IMR-90 (cell line): ENCODE measurements around the gene NTMT1. TPM values are rescaled to one million over a fixed set of nuclear protein-coding genes. Genes with fewer than 3 reads are reported as not detected.

Experiments
- ATAC-seq: fragments of 200-7000 bp; cut with Tn5 transposase; 2 replicates; pipeline ENCODE4 v1.9.1; 2020; ENCODE audit warnings: low read depth, mild to moderate bottlenecking, moderate library complexity
- BruUV-seq: library from RNA; stranded (reverse); fragments of 400-500 nt; replicated peaks from 2 replicates; lab custom pipeline; 2021; lab: Mats Ljungman, UMichigan
- CTCF ChIA-PET: fragments of 300-600 bp; formaldehyde crosslinking; extraction: SDS; loops from one replicate; lab custom pipeline; 2021; ENCODE audit warnings: antibody characterized with exemption; lab: Yijun Ruan, JAX
- POLR2A ChIA-PET: fragments of 300-600 bp; sonication (Branson Sonifier 250); formaldehyde crosslinking; loops from one replicate; lab custom pipeline; 2022; ENCODE audit warnings: antibody characterized with exemption; ENCODE audit not compliant: unreplicated experiment; lab: Charles Lee
- DNase-seq: peaks from one replicate; pipeline ENCODE4 v3.0.0; 2013
- H2AFZ ChIP-seq: replicated peaks from 2 replicates; pipeline ENCODE3; 2013; ENCODE audit warnings: low read length, mild to moderate bottlenecking; ENCODE audit not compliant: poor library complexity
- H2AK5ac ChIP-seq: 2 replicates; pipeline ENCODE4 v1.6.1; 2013; ENCODE audit warnings: low read depth, low read length, inconsistent platforms
- H2AK9ac ChIP-seq: replicated peaks from 2 replicates; pipeline ENCODE3; 2013; ENCODE audit warnings: mild to moderate bottlenecking, low read depth, low read length, moderate library complexity; ENCODE audit not compliant: poor library complexity
- H2BK120ac ChIP-seq: 2 replicates; pipeline ENCODE4 v1.6.1; 2013; ENCODE audit warnings: low read depth, low read length, inconsistent platforms
- H2BK15ac ChIP-seq: 3 replicates; pipeline ENCODE4 v1.6.1; 2013; ENCODE audit warnings: low read depth, low read length, inconsistent platforms
- H2BK20ac ChIP-seq: 2 replicates; pipeline ENCODE4 v1.6.1; 2013; ENCODE audit warnings: low read depth, mild to moderate bottlenecking, inconsistent platforms, low read length, moderate library complexity
- H2BK5ac ChIP-seq: 2 replicates; pipeline ENCODE4 v1.6.1; 2013; ENCODE audit warnings: mild to moderate bottlenecking, low read depth, low read length, inconsistent platforms; ENCODE audit not compliant: poor library complexity, severe bottlenecking
- H3K14ac ChIP-seq: replicated peaks from 2 replicates; pipeline ENCODE4 v1.6.1; 2013; ENCODE audit warnings: low read depth, low read length, inconsistent platforms
- H3K18ac ChIP-seq: 2 replicates; pipeline ENCODE4 v1.6.1; 2013; ENCODE audit warnings: low read depth, low read length, control low read depth
- H3K23ac ChIP-seq: 2 replicates; pipeline ENCODE4 v1.6.1; 2013; ENCODE audit warnings: low read depth, low read length, inconsistent platforms
- H3K27ac ChIP-seq: 2 replicates; pipeline ENCODE4 v1.5.1; 2013; ENCODE audit warnings: mild to moderate bottlenecking, control low read depth, low read length; ENCODE audit not compliant: insufficient read depth
- H3K27me3 ChIP-seq: 2 replicates; pipeline ENCODE4 v1.6.1; 2013; ENCODE audit warnings: low read length; ENCODE audit not compliant: control insufficient read depth, insufficient read depth
- H3K36me3 ChIP-seq: 2 replicates; pipeline ENCODE4 v1.6.1; 2013; ENCODE audit warnings: low read length, mixed read lengths; ENCODE audit not compliant: control insufficient read depth, insufficient read depth
- H3K4ac ChIP-seq: 2 replicates; pipeline ENCODE4 v1.6.1; 2013; ENCODE audit warnings: low read depth, low read length, inconsistent platforms
- H3K4me1 ChIP-seq: 2 replicates; pipeline ENCODE4 v1.6.1; 2013; ENCODE audit warnings: low read length, mixed read lengths; ENCODE audit not compliant: control insufficient read depth, insufficient read depth
- H3K4me2 ChIP-seq: 2 replicates; pipeline ENCODE4 v1.6.1; 2013; ENCODE audit warnings: low read depth, mild to moderate bottlenecking, control low read depth, low read length, moderate library complexity
- H3K4me3 ChIP-seq: 2 replicates; pipeline ENCODE4 v1.5.1; 2013; ENCODE audit warnings: low read depth, mild to moderate bottlenecking, control low read depth, low read length, moderate library complexity; ENCODE audit not compliant: insufficient read depth
- H3K56ac ChIP-seq: 2 replicates; pipeline ENCODE4 v1.6.1; 2013; ENCODE audit warnings: low read length, inconsistent platforms; ENCODE audit not compliant: insufficient read depth; ENCODE audit errors: extremely low read depth
- H3K79me1 ChIP-seq, 2 experiments: 2 replicates each; pipeline ENCODE4 v1.6.1; 2013; ENCODE audit warnings: low read length in 2 of 2, inconsistent platforms in 1 of 2, low read depth in 1 of 2
- H3K9ac ChIP-seq: 2 replicates; pipeline ENCODE4 v1.6.1; 2013; ENCODE audit warnings: low read depth, low read length, control low read depth
- H3K9me1 ChIP-seq: 2 replicates; pipeline ENCODE4 v1.6.1; 2013; ENCODE audit warnings: low read length, inconsistent platforms; ENCODE audit not compliant: insufficient read depth
- H3K9me3 ChIP-seq: 2 replicates; pipeline ENCODE4 v1.6.1; 2013; ENCODE audit warnings: low read length; ENCODE audit not compliant: control insufficient read depth, insufficient read depth
- H4K20me1 ChIP-seq: 2 replicates; pipeline ENCODE4 v1.6.1; 2013; ENCODE audit warnings: low read length, inconsistent platforms; ENCODE audit not compliant: insufficient read depth
- H4K5ac ChIP-seq: 2 replicates; pipeline ENCODE4 v1.6.1; 2013; ENCODE audit warnings: mild to moderate bottlenecking, low read depth, low read length, control low read depth
- H4K8ac ChIP-seq, 2 experiments: 2 replicates each; pipeline ENCODE4 v1.6.1; 2013; ENCODE audit warnings: low read depth in 2 of 2, low read length in 2 of 2, control low read depth in 1 of 2, inconsistent platforms in 1 of 2
- H4K91ac ChIP-seq: 2 replicates; pipeline ENCODE4 v1.6.1; 2013; ENCODE audit warnings: low read depth, low read length, inconsistent platforms; ENCODE audit not compliant: insufficient read depth
- CEBPB ChIP-seq: IDR thresholded peaks from 2 replicates; pipeline ENCODE4 v1.6.1; 2012; ENCODE audit warnings: low read depth, low read length, improper control_type of control experiment
- CHD1 ChIP-seq: IDR thresholded peaks from 2 replicates; pipeline ENCODE4 v1.6.1; 2012; ENCODE audit warnings: low read depth, low read length, improper control_type of control experiment
- CTCF ChIP-seq: conservative IDR thresholded peaks from 2 replicates; pipeline ENCODE4 v1.5.1; 2012; ENCODE audit warnings: mild to moderate bottlenecking, low read depth, low read length, improper control_type of control experiment
- ELK1 ChIP-seq: fragments of 150-350 bp; IDR thresholded peaks from 2 replicates; pipeline ENCODE4 v1.6.1; 2016; ENCODE audit warnings: low read depth, mild to moderate bottlenecking, low read length, moderate library complexity, borderline replicate concordance
- NFE2L2 ChIP-seq: fragments of 150-350 bp; IDR thresholded peaks from 2 replicates; pipeline ENCODE4 v1.6.1; 2016; ENCODE audit warnings: low read depth, mild to moderate bottlenecking, low read length
- USF2 ChIP-seq: fragments of 150-350 bp; IDR thresholded peaks from 2 replicates; pipeline ENCODE4 v1.6.1; 2017; ENCODE audit warnings: mild to moderate bottlenecking, antibody characterized with exemption, low read length, low read depth
- WGBS, 2 experiments: methylation state at CpG; one replicate each; pipeline versions ENCODE4 v1.1.5 to v1.1.7; 2013; ENCODE audit warnings: missing lambda C conversion rate in 2 of 2; ENCODE audit not compliant: insufficient read length in 1 of 2; ENCODE audit errors: extremely low coverage in 2 of 2; 5-methylcytosine and 5-hydroxymethylcytosine counted together
- dilution Hi-C: fragments of 300-500 bp; cut with HindIII; formaldehyde crosslinking; loops from one replicate; pipeline ENCODE4 v1.14.3; 2018; ENCODE audit warnings: low sequenced_read_pairs; ENCODE audit not compliant: unreplicated experiment
- in situ Hi-C: fragments of 300-500 bp; cut with MboI; formaldehyde crosslinking; loops from 3 replicates; pipeline ENCODE4 v1.14.3; 2019; ENCODE audit warnings: low sequenced_read_pairs, inconsistent platforms, mixed read lengths
- intact Hi-C: fragments of 100-400 bp; cut with micrococcal nuclease; formaldehyde crosslinking; loops from 2 replicates; pipeline ENCODE4 v1.10.0; 2022
- polyA plus RNA-seq, 3 experiments: library from polyadenylated mRNA; depleted of rRNA; stranded (reverse); fragments of >200 nt; gene quantifications; 2 replicates each; pipeline ENCODE4 v1.2.3, GENCODE V29; 2012; ENCODE audit warnings: low replicate concordance in 1 of 3
- total RNA-seq: library from RNA; depleted of rRNA; stranded (reverse); fragments of >200 nt; gene quantifications from 2 replicates; pipeline ENCODE4 v1.2.3, GENCODE V29; 2012

The NTMT1 gene
- total and polyA plus RNA-seq, 2 of the 4 experiments (the other 2 are of a cell fraction), result 68.1 to 88.1 TPM

GRCh38 chr9:129581505-129582189 is 44.3 kb upstream of the NTMT1 start:
- H4K91ac ChIP-seq, result no peak overlapping the region
- no peak for TF ChIP-seq USF2
- TF ChIP-seq CEBPB, result no peak
- TF ChIP-seq ELK1, result no peak
- no peak for TF ChIP-seq NFE2L2
- TF ChIP-seq CTCF, result no peak
- no peak for TF ChIP-seq CHD1
- H3K56ac ChIP-seq, result no peak overlapping the region
- H2AK5ac ChIP-seq, result no peak overlapping the region
- no peak for DNase-seq
- H3K18ac ChIP-seq, result no peak overlapping the region
- no peaks in the 10 kb centered on the region for H4K20me1 ChIP-seq
- H2BK120ac ChIP-seq, result no peak overlapping the region
- ChIA-PET POLR2A (interaction anchor here (1.0 kb wide), 1 partner anchor 14 kb away, joined by 6 read pairs; no protein-coding TSS in a partner anchor), CTCF (no interaction called here)
- dilution Hi-C loops (no loop called here), intact Hi-C loops (no loop called here), in situ Hi-C loops (no loop called here)
- no peak overlapping the region for H3K23ac ChIP-seq
- H3K4ac ChIP-seq, result no peak overlapping the region
- no peak for ATAC-seq
- H3K36me3 ChIP-seq, result 0 out of 2 replicates have a peak, but pooled peaks cover 1% of the 10 kb centered on the region
- H3K4me3 ChIP-seq, result no peak overlapping the region
- no peaks in the 10 kb centered on the region for H3K9me3 ChIP-seq
- no peak overlapping the region for H2BK5ac ChIP-seq
- H3K9ac ChIP-seq, result no peak overlapping the region
- peak overlapping the region; percentile 23 for H2AFZ ChIP-seq
- no peak overlapping the region for H3K14ac ChIP-seq
- peaks cover 12% of the 10 kb centered on the region for H3K4me1 ChIP-seq
- H2BK20ac ChIP-seq, result no peak overlapping the region
- no peaks in the 10 kb centered on the region for H3K27me3 ChIP-seq
- H2BK15ac ChIP-seq, result no peak overlapping the region
- peaks cover 0 to 2% of the 10 kb centered on the region in 2 experiments; a peak in 2 of 4 replicates for H3K79me1 ChIP-seq
- no TSS peak for BruUV-seq
- no peak overlapping the region for H3K27ac ChIP-seq
- 57% methylated on average over 2 of the region's 4 CpGs; no CpG with 5 or more reads in 1 of the 2 experiments for WGBS, 2 experiments
- H4K5ac ChIP-seq, result no peak overlapping the region
- no peak overlapping the region for H2AK9ac ChIP-seq
- H3K4me2 ChIP-seq, result no peak overlapping the region
- no peak overlapping the region for H4K8ac ChIP-seq
- peaks cover 12% of the 10 kb centered on the region; the same call in 1 of the 2 replicates for H3K9me1 ChIP-seq
